ENCODE measurements around the gene AMDHD1.

AMDHD1 gene

DNA sequence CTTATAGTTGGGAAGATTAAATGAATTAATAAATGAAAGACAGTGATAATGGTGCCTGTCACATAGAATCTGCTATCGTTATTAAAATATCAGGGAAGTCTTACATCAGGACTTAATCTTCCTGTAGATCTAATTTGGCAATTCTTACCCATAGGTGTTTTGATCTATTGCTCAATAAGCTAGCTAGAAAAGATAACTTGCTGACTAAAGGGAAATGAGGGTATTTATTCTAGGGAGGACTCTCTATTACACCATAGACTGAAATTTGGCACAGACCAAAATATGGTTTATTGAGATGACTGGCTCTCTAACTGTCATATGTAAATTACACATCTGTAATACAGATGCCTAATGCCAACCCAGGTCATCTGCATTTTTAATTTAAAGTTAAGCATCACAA is 41.6 kb downstream of the AMDHD1 start:
- no peak overlapping the region for H3K4me3 ChIP-seq (ENCODE audit: low read depth, low read length)
- TF ChIP-seq, protein P1, sequence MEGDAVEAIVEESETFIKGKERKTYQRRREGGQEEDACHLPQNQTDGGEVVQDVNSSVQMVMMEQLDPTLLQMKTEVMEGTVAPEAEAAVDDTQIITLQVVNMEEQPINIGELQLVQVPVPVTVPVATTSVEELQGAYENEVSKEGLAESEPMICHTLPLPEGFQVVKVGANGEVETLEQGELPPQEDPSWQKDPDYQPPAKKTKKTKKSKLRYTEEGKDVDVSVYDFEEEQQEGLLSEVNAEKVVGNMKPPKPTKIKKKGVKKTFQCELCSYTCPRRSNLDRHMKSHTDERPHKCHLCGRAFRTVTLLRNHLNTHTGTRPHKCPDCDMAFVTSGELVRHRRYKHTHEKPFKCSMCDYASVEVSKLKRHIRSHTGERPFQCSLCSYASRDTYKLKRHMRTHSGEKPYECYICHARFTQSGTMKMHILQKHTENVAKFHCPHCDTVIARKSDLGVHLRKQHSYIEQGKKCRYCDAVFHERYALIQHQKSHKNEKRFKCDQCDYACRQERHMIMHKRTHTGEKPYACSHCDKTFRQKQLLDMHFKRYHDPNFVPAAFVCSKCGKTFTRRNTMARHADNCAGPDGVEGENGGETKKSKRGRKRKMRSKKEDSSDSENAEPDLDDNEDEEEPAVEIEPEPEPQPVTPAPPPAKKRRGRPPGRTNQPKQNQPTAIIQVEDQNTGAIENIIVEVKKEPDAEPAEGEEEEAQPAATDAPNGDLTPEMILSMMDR (IDR thresholded peaks at IDR 0.05; ENCODE audit: low read depth, low read length) = no peak

DNA sequence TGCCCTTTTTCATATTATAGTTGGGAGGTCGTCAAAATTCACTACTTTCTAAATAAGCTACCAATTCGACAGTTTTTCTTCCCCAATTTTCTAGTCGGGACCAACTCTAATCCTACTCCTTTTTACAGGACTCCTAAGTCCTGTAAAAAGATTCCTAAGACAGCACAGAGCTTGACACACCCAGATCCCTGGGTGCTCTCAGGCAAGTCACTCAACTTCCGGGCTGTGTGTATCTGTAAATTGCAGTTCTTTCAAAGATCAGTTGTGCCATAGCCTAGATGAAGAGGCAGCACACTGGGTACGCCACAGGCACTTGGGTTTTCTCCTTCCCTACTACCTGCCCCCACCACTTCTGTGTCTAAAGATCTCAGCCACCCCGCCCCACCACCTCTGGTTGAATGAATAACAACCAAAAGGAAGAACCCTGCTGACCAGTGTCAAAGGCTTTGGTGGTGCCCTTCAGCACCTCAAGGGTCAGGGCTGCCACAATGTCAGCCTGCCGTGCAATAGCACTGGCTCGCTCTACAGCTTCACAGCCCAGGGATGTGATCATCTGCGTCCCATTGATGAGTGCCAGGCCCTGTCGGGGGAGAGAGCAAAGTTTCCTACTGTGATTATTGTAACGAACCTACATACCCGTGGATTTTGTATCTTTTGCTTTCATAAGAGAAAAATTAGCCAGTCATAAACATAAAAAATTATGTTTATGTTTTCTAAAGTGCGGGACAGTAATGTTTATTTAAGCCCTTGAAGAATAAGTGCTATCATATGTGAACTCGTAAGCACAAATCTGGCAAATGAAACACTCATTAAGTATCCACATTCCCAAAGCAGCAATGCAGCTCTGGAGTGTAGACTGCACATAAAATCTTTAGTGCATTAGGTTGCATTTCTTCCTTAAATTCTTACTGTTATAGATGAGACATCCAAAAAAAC is 43.8 kb downstream of the AMDHD1 start:
- TF ChIP-seq, protein P1 (IDR thresholded peaks at IDR 0.05; ENCODE audit: low read depth, low read length) = no peak
- no peak overlapping the region for H3K4me3 ChIP-seq (ENCODE audit: low read depth, low read length)

DNA sequence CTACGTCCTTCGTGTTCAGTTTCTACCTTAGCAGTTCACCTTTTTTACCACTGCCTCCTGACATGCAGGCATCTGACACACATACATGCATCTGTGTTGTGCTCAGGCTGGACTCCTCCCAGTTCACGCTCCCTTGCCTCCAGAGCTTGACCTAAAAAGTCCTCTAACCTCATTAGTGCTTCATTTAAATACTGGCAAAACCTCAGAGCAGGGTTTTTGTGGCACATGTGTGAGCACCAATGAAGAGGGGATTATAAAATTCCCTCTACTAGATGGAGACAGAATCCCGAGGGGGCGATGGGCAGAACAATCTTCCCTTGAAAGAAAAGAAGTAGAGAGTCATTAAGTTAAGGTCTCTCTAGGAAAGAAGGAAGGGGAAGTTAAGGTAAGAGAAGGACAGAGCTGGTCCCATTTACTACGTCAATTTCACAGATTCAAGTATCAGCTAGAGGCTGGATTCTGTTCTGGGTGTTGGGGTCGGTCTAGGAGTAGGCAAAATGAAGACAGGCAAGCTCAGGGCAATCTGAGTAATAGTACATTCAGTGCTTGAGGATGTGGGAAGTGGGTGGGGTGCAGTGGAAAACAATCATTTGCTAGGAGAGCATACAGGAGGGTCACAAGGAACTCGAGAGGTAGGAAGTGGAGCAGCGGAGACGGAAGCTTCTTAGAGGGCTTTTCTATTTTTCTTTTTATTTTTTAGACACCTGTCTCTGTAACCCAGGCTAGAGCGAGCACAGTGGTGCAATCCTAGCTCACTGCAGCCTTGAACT is 45.6 kb downstream of the AMDHD1 start:
- no peak overlapping the region for H3K4me3 ChIP-seq (ENCODE audit: low read depth, low read length)
- TF ChIP-seq, protein P1 (IDR thresholded peaks at IDR 0.05; ENCODE audit: low read depth, low read length) = no peak

- TF ChIP-seq, protein P1 (IDR thresholded peaks at IDR 0.05; ENCODE audit: low read depth, low read length) = no peak
- no peak overlapping the region for H3K4me3 ChIP-seq (ENCODE audit: low read depth, low read length)
Measured at GRCh38 chr12:95989504-95990123, 46.5 kb downstream of the AMDHD1 start.

GRCh38 chr12:95990136-95990535 is 47.0 kb downstream of the AMDHD1 start:
- TF ChIP-seq, protein P1 (IDR thresholded peaks at IDR 0.05; ENCODE audit: low read depth, low read length) = no peak
- H3K4me3 ChIP-seq (ENCODE audit: low read depth, low read length) = no peak overlapping the region

- TF ChIP-seq, protein P1 (IDR thresholded peaks at IDR 0.05; ENCODE audit: low read depth, low read length) = no peak
Measured at GRCh38 chr12:95993907-95994306, 50.8 kb downstream of the AMDHD1 start.

More at GRCh38 chr12:95993907-95994306, 50.8 kb downstream of the AMDHD1 start:
- no peak overlapping the region for H3K4me3 ChIP-seq (ENCODE audit: low read depth, low read length)
